Breast epithelium (tissue), 4 donors: Measurements from ENCODE around the gene ITGA6. TPM values are rescaled to one million over a fixed set of nuclear protein-coding genes. Genes with fewer than 3 reads are reported as not detected.

Experiments
- DNase-seq, 2 donors: peaks; one replicate each; pipeline ENCODE4 v3.0.0-alpha.2; 2019; ENCODE audit warnings: low spot score in 2 of 2
- H3K27ac ChIP-seq, 2 donors: fragments of 200-600 bp; sonication (generic) in 1 of 2; one replicate each; pipeline ENCODE4 v1.5.1; 2016 to 2019; ENCODE audit warnings: mild to moderate bottlenecking in 1 of 2
- H3K27me3 ChIP-seq, 2 donors: fragments of 200-600 bp; sonication (generic) in 1 of 2; one replicate each; pipeline versions ENCODE4 v1.5.1 to v1.6.0; 2017 to 2019; ENCODE audit warnings: control low read depth in 1 of 2, mild to moderate bottlenecking in 1 of 2
- H3K36me3 ChIP-seq: fragments of 200-600 bp; one replicate; pipeline ENCODE4 v1.5.1; 2019
- H3K4me1 ChIP-seq, 2 donors: fragments of 200-600 bp; sonication (generic); one replicate each; pipeline ENCODE4 v1.5.1; 2016 to 2019; ENCODE audit warnings: control low read depth in 1 of 2
- H3K4me3 ChIP-seq, 3 donors: fragments of 200-600 bp; sonication (generic); 1 replicate in 2 of 3; 2 replicates in 1 of 3; pipeline ENCODE4 v1.5.1; 2016 to 2019; ENCODE audit warnings: mild to moderate bottlenecking in 3 of 3, moderate library complexity in 2 of 3
- H3K9me3 ChIP-seq, 2 donors: fragments of 200-600 bp; sonication (generic) in 1 of 2; one replicate each; pipeline ENCODE4 v1.5.1; 2016 to 2019; ENCODE audit warnings: control low read depth in 1 of 2
- CTCF ChIP-seq, 3 donors: fragments of 450-650 bp; IDR thresholded peaks; one replicate each; pipeline ENCODE4 v1.5.1; 2016 to 2017; ENCODE audit warnings: antibody characterized with exemption in 3 of 3, mild to moderate bottlenecking in 3 of 3, moderate library complexity in 3 of 3
- POLR2A ChIP-seq: fragments of 450-650 bp; IDR thresholded peaks from one replicate; pipeline ENCODE4 v1.6.1; 2016; ENCODE audit warnings: antibody characterized with exemption, mild to moderate bottlenecking, moderate library complexity
- POLR2AphosphoS5 ChIP-seq, 3 donors: sonication (generic); formaldehyde crosslinking; IDR thresholded peaks; one replicate each; pipeline ENCODE4 v1.6.1; 2017; ENCODE audit warnings: antibody characterized with exemption in 3 of 3
- intact Hi-C: fragments of 100-400 bp; cut with DNase I; formaldehyde crosslinking; loops from one replicate; pipeline ENCODE4 v1.15.1; 2023; ENCODE audit warnings: low total_unique reads
- total RNA-seq, 3 donors: library from RNA; depleted of rRNA; stranded (reverse); fragments of >200 nt; gene quantifications; one replicate each; pipeline ENCODE4 v1.1.0, GENCODE V29; 2016

ITGA6 gene
- total RNA-seq, 3 donors from 2014 or later = 45.9 to 99.5 (median 93.1) TPM

GRCh38 chr2:172454404-172455120, 27.2 kb downstream of the ITGA6 start:
- TF ChIP-seq POLR2A (no peak), CTCF (IDR thresholded peaks at IDR 0.05) (no peak), POLR2AphosphoS5 (IDR thresholded peaks at IDR 0.05) (no peak)
- Histone ChIP-seq H3K4me1 (peaks cover 0 to 9% of the 10 kb centered on the region in 2 donors), H3K36me3 (no peaks in the 10 kb centered on the region), H3K4me3 (no peak overlapping the region), H3K27ac (peak overlapping the region in 1 of 2 donors; percentile 58), H3K9me3 (no peaks in the 10 kb centered on the region), H3K27me3 (no peaks in the 10 kb centered on the region)
- intact Hi-C loops = no loop called here
- DNase-seq = no peak

GRCh38 chr2:172455121-172455515, 27.7 kb downstream of the ITGA6 start:
- no peak for DNase-seq

GRCh38 chr2:172456002-172456401, 28.6 kb downstream of the ITGA6 start:
- DNase-seq = no peak
- Histone ChIP-seq H3K4me3 (no peak overlapping the region), H3K4me1 (peaks cover 0 to 9% of the 10 kb centered on the region in 2 donors), H3K27ac (peak overlapping the region in 1 of 2 donors; percentile 14), H3K27me3 (no peaks in the 10 kb centered on the region), H3K9me3 (no peaks in the 10 kb centered on the region), H3K36me3 (no peaks in the 10 kb centered on the region)
- intact Hi-C loops = no loop called here
- TF ChIP-seq POLR2AphosphoS5 (IDR thresholded peaks at IDR 0.05) (no peak), CTCF (IDR thresholded peaks at IDR 0.05) (no peak), POLR2A (no peak)

More at GRCh38 chr2:172455121-172455515, 27.7 kb downstream of the ITGA6 start:
- Histone ChIP-seq H3K27ac (peak overlapping the region in 1 of 2 donors; percentile 58), H3K4me3 (no peak overlapping the region), H3K4me1 (peaks cover 0 to 9% of the 10 kb centered on the region in 2 donors), H3K36me3 (no peaks in the 10 kb centered on the region), H3K27me3 (no peaks in the 10 kb centered on the region), H3K9me3 (no peaks in the 10 kb centered on the region)
- TF ChIP-seq POLR2AphosphoS5 (IDR thresholded peaks at IDR 0.05) (no peak), CTCF (IDR thresholded peaks at IDR 0.05) (no peak), POLR2A (no peak)
- intact Hi-C loops = no loop called here

GRCh38 chr2:172457536-172457935, 30.1 kb downstream of the ITGA6 start:
- Histone ChIP-seq H3K4me1 (peaks cover 0 to 9% of the 10 kb centered on the region in 2 donors), H3K27me3 (peaks cover 0 to 1% of the 10 kb centered on the region in 2 donors), H3K4me3 (no peak overlapping the region), H3K9me3 (no peaks in the 10 kb centered on the region), H3K27ac (no peak overlapping the region), H3K36me3 (no peaks in the 10 kb centered on the region)
- no peak for DNase-seq
- intact Hi-C loops = no loop called here
- TF ChIP-seq POLR2A (no peak), POLR2AphosphoS5 (IDR thresholded peaks at IDR 0.05) (no peak), CTCF (IDR thresholded peaks at IDR 0.05) (no peak)

- no peak for TF ChIP-seq POLR2AphosphoS5 (IDR thresholded peaks at IDR 0.05)
- TF ChIP-seq CTCF (IDR thresholded peaks at IDR 0.05) = no peak
- no peak for TF ChIP-seq POLR2A
- no peaks in the 10 kb centered on the region for H3K36me3 ChIP-seq
- H3K4me1 ChIP-seq = peaks cover 0 to 19% of the 10 kb centered on the region in 2 donors
- no peak for DNase-seq
- H3K27me3 ChIP-seq = peaks cover 0 to 3% of the 10 kb centered on the region in 2 donors
- H3K9me3 ChIP-seq = no peaks in the 10 kb centered on the region
- H3K4me3 ChIP-seq = no peak overlapping the region
- H3K27ac ChIP-seq = peak overlapping the region in 1 of 2 donors; percentile 67
- intact Hi-C loops = no loop called here
Observed at GRCh38 chr2:172458561-172459124, 31.3 kb downstream of the ITGA6 start.
